Urinary bladder (tissue), 4 donors: ENCODE measurements around the gene TAF4. TPM values are rescaled to one million over a fixed set of nuclear protein-coding genes. Genes with fewer than 3 reads are reported as not detected.
A peak's percentile ranks its signal among the peaks of the same experiment; 100 is the strongest.

ENCODE experiments used
- DNase-seq: peaks from one replicate; pipeline ENCODE4 v3.0.0-alpha.2; 2015; ENCODE audit errors: extremely low spot score
- H3K27ac ChIP-seq: one replicate; pipeline ENCODE4 v1.5.1; 2013; ENCODE audit warnings: low read depth, mild to moderate bottlenecking, moderate library complexity
- H3K36me3 ChIP-seq: one replicate; pipeline ENCODE4 v1.6.1; 2013; ENCODE audit warnings: mild to moderate bottlenecking, moderate library complexity; ENCODE audit not compliant: insufficient read depth
- H3K4me1 ChIP-seq: one replicate; pipeline ENCODE4 v1.6.1; 2013; ENCODE audit warnings: mild to moderate bottlenecking, moderate library complexity; ENCODE audit not compliant: insufficient read depth
- H3K4me3 ChIP-seq: one replicate; pipeline ENCODE4 v1.5.1; 2013; ENCODE audit warnings: low read depth, low read length
- WGBS: extraction: QIAGEN DNeasy Blood & Tissue Kit; methylation state at CpG from one replicate; pipeline ENCODE4 v1.1.7; 2013; 5-methylcytosine and 5-hydroxymethylcytosine counted together
- polyA plus RNA-seq: library from polyadenylated mRNA; stranded (reverse); fragments of 200-250 nt; gene quantifications from one replicate; pipeline ENCODE4 v1.2.3, GENCODE V29; 2013
- total RNA-seq: library from RNA; depleted of rRNA; stranded (reverse); fragments of >200 nt; gene quantifications from one replicate; pipeline ENCODE4 v1.2.3, GENCODE V29; 2014
- donor health status: healthy with polysubstance abuse.
- donor health status: healthy.

TAF4 gene, protein sequence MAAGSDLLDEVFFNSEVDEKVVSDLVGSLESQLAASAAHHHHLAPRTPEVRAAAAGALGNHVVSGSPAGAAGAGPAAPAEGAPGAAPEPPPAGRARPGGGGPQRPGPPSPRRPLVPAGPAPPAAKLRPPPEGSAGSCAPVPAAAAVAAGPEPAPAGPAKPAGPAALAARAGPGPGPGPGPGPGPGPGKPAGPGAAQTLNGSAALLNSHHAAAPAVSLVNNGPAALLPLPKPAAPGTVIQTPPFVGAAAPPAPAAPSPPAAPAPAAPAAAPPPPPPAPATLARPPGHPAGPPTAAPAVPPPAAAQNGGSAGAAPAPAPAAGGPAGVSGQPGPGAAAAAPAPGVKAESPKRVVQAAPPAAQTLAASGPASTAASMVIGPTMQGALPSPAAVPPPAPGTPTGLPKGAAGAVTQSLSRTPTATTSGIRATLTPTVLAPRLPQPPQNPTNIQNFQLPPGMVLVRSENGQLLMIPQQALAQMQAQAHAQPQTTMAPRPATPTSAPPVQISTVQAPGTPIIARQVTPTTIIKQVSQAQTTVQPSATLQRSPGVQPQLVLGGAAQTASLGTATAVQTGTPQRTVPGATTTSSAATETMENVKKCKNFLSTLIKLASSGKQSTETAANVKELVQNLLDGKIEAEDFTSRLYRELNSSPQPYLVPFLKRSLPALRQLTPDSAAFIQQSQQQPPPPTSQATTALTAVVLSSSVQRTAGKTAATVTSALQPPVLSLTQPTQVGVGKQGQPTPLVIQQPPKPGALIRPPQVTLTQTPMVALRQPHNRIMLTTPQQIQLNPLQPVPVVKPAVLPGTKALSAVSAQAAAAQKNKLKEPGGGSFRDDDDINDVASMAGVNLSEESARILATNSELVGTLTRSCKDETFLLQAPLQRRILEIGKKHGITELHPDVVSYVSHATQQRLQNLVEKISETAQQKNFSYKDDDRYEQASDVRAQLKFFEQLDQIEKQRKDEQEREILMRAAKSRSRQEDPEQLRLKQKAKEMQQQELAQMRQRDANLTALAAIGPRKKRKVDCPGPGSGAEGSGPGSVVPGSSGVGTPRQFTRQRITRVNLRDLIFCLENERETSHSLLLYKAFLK
- total RNA-seq (8.9 TPM), polyA plus RNA-seq (9.9 TPM)

DNA sequence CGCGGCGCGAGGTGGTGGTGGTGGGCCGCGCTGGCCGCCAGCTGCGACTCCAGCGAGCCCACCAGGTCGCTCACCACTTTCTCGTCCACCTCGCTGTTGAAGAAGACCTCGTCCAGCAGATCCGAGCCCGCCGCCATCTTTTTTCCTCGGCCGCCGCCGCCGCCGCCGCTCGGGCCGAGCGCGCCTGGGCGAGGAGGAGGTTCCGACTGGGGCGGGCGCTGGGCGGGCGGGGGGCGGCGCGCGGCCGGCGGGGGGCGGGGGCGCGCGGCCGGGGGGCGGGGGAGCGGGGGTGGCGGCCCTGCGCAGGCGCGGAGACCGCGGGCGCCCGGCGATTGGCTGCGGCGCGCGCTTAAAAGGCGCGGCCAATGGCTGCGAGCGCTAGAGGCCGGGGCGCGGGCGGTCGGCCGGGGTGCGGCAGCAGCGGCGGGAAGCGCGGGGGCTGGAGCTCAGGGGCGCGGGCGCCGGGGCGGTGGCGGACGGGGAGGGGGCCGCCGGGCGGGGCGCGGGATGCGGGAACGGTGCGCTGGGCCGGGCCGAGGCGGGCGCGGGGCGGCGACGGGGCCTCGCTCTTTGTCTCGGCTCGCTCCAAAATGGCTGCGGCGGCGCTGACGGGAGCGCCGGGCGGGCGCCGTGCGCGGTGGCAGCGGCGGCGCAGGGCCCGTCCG is at the start of gene TAF4:
TSS of gene TAF4 (minus strand) at position 208 of the 665 bp plus-strand sequence. CDS start at position 137, 71 bp downstream.
- Histone ChIP-seq H3K4me1 (peaks cover 3% of the 10 kb centered on the region), H3K36me3 (no peaks in the 10 kb centered on the region), H3K4me3 (peak within 1 kb of the TSS; percentile 84), H3K27ac (peak within 1 kb of the TSS; percentile 76)
- WGBS, result under 1% methylated on average over 116 of the region's 116 CpGs
- no peak for DNase-seq

GRCh38 chr20:62114894-62115293 is 49.2 kb upstream of the TAF4 start:
- Histone ChIP-seq H3K4me1 (no peaks in the 10 kb centered on the region), H3K36me3 (no peaks in the 10 kb centered on the region), H3K27ac (no peak overlapping the region), H3K4me3 (no peak overlapping the region)
- WGBS, result 36% methylated on average over 8 of the region's 8 CpGs
- no peak for DNase-seq

GRCh38 chr20:62112368-62112767 is 46.7 kb upstream of the TAF4 start:
- no peak for DNase-seq
- no peak overlapping the region for H3K4me3 ChIP-seq
- H3K36me3 ChIP-seq, result no peaks in the 10 kb centered on the region
- no peaks in the 10 kb centered on the region for H3K4me1 ChIP-seq
- no peak overlapping the region for H3K27ac ChIP-seq
- WGBS, result 93% methylated on average over 6 of the region's 6 CpGs

GRCh38 chr20:62111148-62111547 is 45.5 kb upstream of the TAF4 start:
- 97% methylated on average over 6 of the region's 6 CpGs for WGBS
- DNase-seq, result no peak
- no peaks in the 10 kb centered on the region for H3K36me3 ChIP-seq
- no peak overlapping the region for H3K27ac ChIP-seq
- no peak overlapping the region for H3K4me3 ChIP-seq
- no peaks in the 10 kb centered on the region for H3K4me1 ChIP-seq

DNA sequence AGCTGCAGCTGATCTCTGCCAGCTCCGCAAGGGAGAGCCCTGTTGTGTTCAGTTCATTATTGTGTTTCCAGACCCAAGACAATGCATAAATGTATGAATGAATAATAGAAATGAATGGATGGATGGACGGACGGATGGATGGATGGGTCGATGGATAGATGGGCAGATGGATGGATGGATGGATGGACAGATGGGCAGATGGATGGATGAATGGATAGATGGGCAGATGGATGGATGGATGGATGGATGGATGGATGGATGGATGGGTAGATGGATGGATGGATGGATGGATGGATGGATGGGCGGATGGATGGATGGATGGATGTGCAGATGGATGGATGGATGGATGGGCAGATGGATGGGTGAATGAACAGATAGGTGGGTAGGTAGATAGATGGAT is 39.9 kb upstream of the TAF4 start:
- Histone ChIP-seq H3K4me1 (no peaks in the 10 kb centered on the region), H3K36me3 (no peaks in the 10 kb centered on the region), H3K27ac (no peak overlapping the region), H3K4me3 (no peak overlapping the region)
- no peak for DNase-seq
- WGBS, result 95% methylated on average over 5 of the region's 5 CpGs

- 14% methylated on average over 7 of the region's 7 CpGs for WGBS
- DNase-seq, result peak; percentile 46
- no peak overlapping the region for H3K27ac ChIP-seq
Measured at GRCh38 chr20:62104791-62105345, 39.2 kb upstream of the TAF4 start.

GRCh38 chr20:62104234-62104789 is 38.6 kb upstream of the TAF4 start:
- Histone ChIP-seq H3K4me1 (no peaks in the 10 kb centered on the region), H3K36me3 (no peaks in the 10 kb centered on the region), H3K4me3 (no peak overlapping the region), H3K27ac (no peak overlapping the region)
- DNase-seq, result no peak
- WGBS, result 38% methylated on average over 15 of the region's 15 CpGs

More at GRCh38 chr20:62104791-62105345, 39.2 kb upstream of the TAF4 start:
- no peaks in the 10 kb centered on the region for H3K36me3 ChIP-seq
- H3K4me1 ChIP-seq, result no peaks in the 10 kb centered on the region
- H3K4me3 ChIP-seq, result no peak overlapping the region

GRCh38 chr20:62103508-62104233 is 38.0 kb upstream of the TAF4 start:
- no peaks in the 10 kb centered on the region for H3K4me1 ChIP-seq
- H3K36me3 ChIP-seq, result no peaks in the 10 kb centered on the region
- H3K27ac ChIP-seq, result no peak overlapping the region
- no peak for DNase-seq
- WGBS, result 80% methylated on average over 21 of the region's 21 CpGs
- H3K4me3 ChIP-seq, result no peak overlapping the region

DNA sequence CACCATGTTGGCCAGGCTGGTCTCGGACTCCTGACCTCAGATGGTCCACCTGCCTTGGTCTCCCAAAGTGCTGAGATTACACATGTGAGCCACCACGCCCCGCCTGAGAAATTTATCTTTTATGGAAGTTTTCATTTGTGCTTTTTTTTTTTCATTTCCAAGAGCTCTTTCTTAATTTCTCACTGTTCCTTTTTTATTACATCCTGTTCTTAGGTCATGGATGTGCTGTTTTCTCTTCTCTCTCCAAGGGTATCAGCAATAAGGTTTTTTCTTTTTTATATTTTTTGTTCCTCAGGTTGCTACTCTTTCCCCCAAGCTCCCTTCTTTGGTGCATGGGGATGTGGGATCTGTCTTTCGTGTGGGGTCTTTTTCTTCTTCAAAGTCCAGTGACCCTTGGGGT is 35.4 kb upstream of the TAF4 start:
- 88% methylated on average over 4 of the region's 4 CpGs for WGBS

DNA sequence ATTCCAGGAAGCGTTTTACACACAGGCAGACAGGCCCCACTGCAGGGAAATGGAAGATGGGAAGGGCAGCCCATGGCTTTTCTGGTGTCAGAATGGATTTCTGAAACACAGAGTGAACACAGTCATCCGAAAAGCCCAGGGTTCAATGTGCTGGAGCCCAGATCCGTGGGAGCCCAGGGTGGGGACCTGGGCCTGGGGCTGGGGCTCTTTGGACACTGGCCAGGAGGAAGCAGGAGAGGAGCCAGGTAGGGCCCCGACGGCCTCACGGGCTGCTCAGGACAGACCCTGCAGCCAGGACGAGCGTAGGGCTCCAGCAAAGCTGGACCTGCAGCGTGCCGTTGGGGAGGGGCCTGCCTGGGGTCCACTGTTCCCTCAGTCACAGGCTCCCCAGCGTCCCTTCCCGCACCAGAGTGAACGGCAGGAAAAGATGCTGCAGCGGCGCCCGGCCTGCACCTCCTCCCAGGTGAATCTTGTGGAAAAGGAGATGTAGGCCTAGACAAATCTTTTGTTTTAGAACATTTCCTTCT is 32.3 kb upstream of the TAF4 start:
- H3K36me3 ChIP-seq, result no peaks in the 10 kb centered on the region
- 64% methylated on average over 16 of the region's 16 CpGs for WGBS

More for the DNA sequence above, 35.4 kb upstream of the TAF4 start:
- no peaks in the 10 kb centered on the region for H3K4me1 ChIP-seq
- no peak overlapping the region for H3K27ac ChIP-seq
- DNase-seq, result no peak
- no peaks in the 10 kb centered on the region for H3K36me3 ChIP-seq
- no peak overlapping the region for H3K4me3 ChIP-seq

DNA sequence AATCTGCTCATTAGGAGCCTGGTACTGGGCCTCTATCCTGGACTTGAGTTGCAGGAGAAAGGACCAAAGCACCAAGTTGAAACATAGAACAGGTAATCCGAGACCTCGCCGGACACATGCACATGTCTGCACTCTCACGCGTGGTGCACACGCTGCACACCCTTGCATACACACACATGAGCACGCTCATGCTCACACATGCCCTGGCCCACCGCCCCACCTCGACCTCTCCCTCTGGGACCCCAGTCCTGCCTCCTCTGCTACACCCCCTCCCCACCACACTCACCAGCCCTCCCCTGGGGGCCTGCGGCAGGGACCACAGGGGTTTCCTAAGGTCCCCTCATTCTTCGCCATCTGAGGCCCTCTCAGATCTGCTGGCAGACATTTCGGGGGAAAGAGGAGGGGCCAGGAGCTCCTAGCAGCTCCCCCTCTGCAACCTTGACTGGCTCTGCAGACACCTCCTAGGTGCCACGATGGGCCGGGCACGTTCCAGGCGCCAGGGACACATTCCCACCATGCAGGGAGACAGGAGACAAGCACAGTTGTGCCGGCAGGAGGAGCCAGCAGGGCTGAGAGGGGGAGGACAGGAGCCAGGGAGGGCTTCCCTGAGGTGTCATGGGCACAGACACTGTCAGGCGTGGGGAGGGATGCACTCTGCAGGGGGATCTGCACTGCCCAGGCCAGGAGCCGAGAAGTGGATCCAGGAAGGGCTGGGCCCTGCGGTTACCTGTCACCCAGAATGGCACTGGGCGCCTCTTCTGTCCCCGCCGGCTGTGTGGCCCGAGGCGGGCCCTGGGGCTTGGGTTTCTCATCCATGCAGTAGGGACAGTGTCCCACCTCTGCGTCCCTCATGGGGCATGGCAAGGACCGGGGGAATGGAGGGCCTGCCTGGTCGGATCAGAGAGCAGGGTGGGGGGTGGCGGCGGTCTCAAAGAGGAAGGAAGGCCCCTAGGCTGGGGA is 31.0 kb upstream of the TAF4 start:
- Histone ChIP-seq H3K4me1 (no peaks in the 10 kb centered on the region), H3K36me3 (no peaks in the 10 kb centered on the region), H3K4me3 (no peak overlapping the region), H3K27ac (no peak overlapping the region)
- 84% methylated on average over 30 of the region's 30 CpGs for WGBS
- no peak for DNase-seq

More for the DNA sequence above, 32.3 kb upstream of the TAF4 start:
- Histone ChIP-seq H3K4me1 (no peaks in the 10 kb centered on the region), H3K4me3 (no peak overlapping the region), H3K27ac (no peak overlapping the region)
- DNase-seq, result no peak
